Caki2 (cell line): ENCODE data around the gene ZNF213. TPM values are rescaled to one million over a fixed set of nuclear protein-coding genes. Genes with fewer than 3 reads are reported as not detected.
"Not testable (repeated sequence)": the region's sequence is repeated elsewhere in the genome, so short reads cannot be mapped to it uniquely, and the experiment has no call there.

Source experiments
- DNase-seq: peaks from one replicate; pipeline ENCODE4 v3.0.0-alpha.2; 2015; ENCODE audit warnings: low read depth
- in situ Hi-C: cut with HindIII; loops from 2 replicates; pipeline ENCODE4 v1.10.0; 2016; ENCODE audit warnings: low sequenced_read_pairs, low pct_unique_long_range_greater_than_20kb, mixed read lengths
- total RNA-seq: library from RNA; depleted of rRNA; stranded (reverse); fragments of >200 nt; shearing (Covaris generic); gene quantifications from 2 replicates; pipeline ENCODE4 v1.2.3, GENCODE V29; 2014; ENCODE audit warnings: low replicate concordance; rRNA removed

Gene ZNF213
- total RNA-seq, 1 experiment from 2014 or later, result 2.6 TPM

- DNase-seq, result no peak
Measured at GRCh38 chr16:3180445-3180878, 45.6 kb downstream of the ZNF213 start.

GRCh38 chr16:3182293-3182607 lies 47.4 kb downstream of the ZNF213 start:
- DNase-seq, in situ Hi-C loops: not testable (repeated sequence)

More at GRCh38 chr16:3180445-3180878, 45.6 kb downstream of the ZNF213 start:
- in situ Hi-C loops, result no loop called here

- in situ Hi-C loops, result no loop called here
- DNase-seq, result peak; percentile 80
Measured at GRCh38 chr16:3182608-3183444, 48.0 kb downstream of the ZNF213 start.

GRCh38 chr16:3183445-3184139 lies 48.8 kb downstream of the ZNF213 start:
- in situ Hi-C loops, result no loop called here
- no peak for DNase-seq

GRCh38 chr16:3186946-3187690 lies 52.3 kb downstream of the ZNF213 start:
- DNase-seq, result no peak
- in situ Hi-C loops, result no loop called here

- peak; percentile 79 for DNase-seq
- in situ Hi-C loops, result no loop called here
Measured at GRCh38 chr16:3187798-3188674, 53.2 kb downstream of the ZNF213 start, which contains the start of gene OR1F1. OR1F1 (plus strand) TSS chr16:3188204.

GRCh38 chr16:3188675-3188924 lies 53.8 kb downstream of the ZNF213 start:
- DNase-seq, result no peak
- in situ Hi-C loops, result no loop called here

GRCh38 chr16:3188925-3189825 lies 54.3 kb downstream of the ZNF213 start:
- in situ Hi-C loops, result no loop called here
- DNase-seq, result peak; percentile 56

- in situ Hi-C loops, result no loop called here
- no peak for DNase-seq
Measured at GRCh38 chr16:3189869-3190268, 55.0 kb downstream of the ZNF213 start.

- in situ Hi-C loops, result no loop called here
- peak; percentile 18 for DNase-seq
Measured at GRCh38 chr16:3190949-3191353, 56.1 kb downstream of the ZNF213 start.

Other genes with a start within 250 kb of the ZNF213 start
- gene FLYWCH1, start 223.1 kb upstream of the ZNF213 start, total RNA-seq, result 133 and 149 TPM in 2 replicates
- 18.2 and 32.8 TPM in 2 replicates for gene KREMEN2, start 170.8 kb upstream of the ZNF213 start, total RNA-seq
- 60.8 and 77.4 TPM in 2 replicates for gene PAQR4, start 165.7 kb upstream of the ZNF213 start, total RNA-seq
- gene PKMYT1, start 154.6 kb upstream of the ZNF213 start, total RNA-seq, result 25.5 and 39.1 TPM in 2 replicates
- gene CLDN9, start 122.1 kb upstream of the ZNF213 start, total RNA-seq, result 0.07 TPM in 1 of 2 replicates, not detected in the other
- not detected in 2 replicates for gene CLDN6, start 116.8 kb upstream of the ZNF213 start, total RNA-seq
- gene TNFRSF12A, start 114.7 kb upstream of the ZNF213 start, total RNA-seq, result 975 and 1,222 TPM in 2 replicates
- 461 and 685 TPM in 2 replicates for gene HCFC1R1, start 111.1 kb upstream of the ZNF213 start, total RNA-seq
- gene THOC6, start 111.0 kb upstream of the ZNF213 start, total RNA-seq, result 247 and 252 TPM in 2 replicates
- gene BICDL2, start 98.1 kb upstream of the ZNF213 start, total RNA-seq, result not detected in 2 replicates
- not detected in 2 replicates for gene MMP25, start 88.5 kb upstream of the ZNF213 start, total RNA-seq
- gene IL32, start 69.4 kb upstream of the ZNF213 start, total RNA-seq, result 171 and 219 TPM in 2 replicates
- not detected in 2 replicates for gene ZSCAN10, start 35.7 kb upstream of the ZNF213 start, total RNA-seq
- gene ZNF205, start 22.4 kb upstream of the ZNF213 start, total RNA-seq, result 20.0 and 28.4 TPM in 2 replicates
- gene OR1F1, start 53.2 kb downstream of the ZNF213 start, total RNA-seq, result not detected in 2 replicates
- gene ZNF200, start 100.1 kb downstream of the ZNF213 start, total RNA-seq, result 12.1 and 12.8 TPM in 2 replicates
- not detected in 2 replicates for gene MEFV, start 121.6 kb downstream of the ZNF213 start, total RNA-seq
- gene ZNF263, start 148.5 kb downstream of the ZNF213 start, total RNA-seq, result 58.5 and 90.0 TPM in 2 replicates
- gene TIGD7, start 170.4 kb downstream of the ZNF213 start, total RNA-seq, result 4.4 and 5.7 TPM in 2 replicates
- 7.9 and 21.0 TPM in 2 replicates for gene ZNF75A, start 170.5 kb downstream of the ZNF213 start, total RNA-seq
- gene OR2C1, start 220.9 kb downstream of the ZNF213 start, total RNA-seq, result not detected in 2 replicates